ENCODE measurements around the gene DDX17. TPM values are rescaled to one million over a fixed set of nuclear protein-coding genes. Genes with fewer than 3 reads are reported as not detected.

DDX17 gene
- total and polyA plus RNA-seq, 2 of the 8 experiments (the other 6 are each of a cell fraction or from before 2014, with no cell fraction given) = 437 to 441 TPM

DNA sequence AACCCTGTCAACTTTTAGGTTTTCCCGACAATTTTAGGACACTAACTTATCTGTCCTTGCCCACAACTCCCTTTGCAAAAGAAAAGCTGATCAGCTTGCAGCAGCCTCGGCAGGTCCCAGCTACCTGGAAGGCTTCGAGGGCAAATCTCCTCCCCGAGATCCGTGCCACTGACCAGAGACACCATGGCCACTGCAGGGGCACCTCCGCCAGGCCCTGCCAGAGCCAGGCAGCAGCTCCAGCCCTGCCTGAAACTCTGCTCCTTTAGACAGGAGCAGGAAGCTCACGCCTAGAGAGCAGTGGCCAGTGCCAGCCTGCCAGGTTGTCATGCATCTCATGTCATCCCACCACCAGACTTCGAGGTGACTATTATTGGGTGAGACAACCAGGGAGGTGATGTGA is 72.2 kb downstream of the DDX17 start:
- no peak overlapping the region for H3K4me3 ChIP-seq (ENCODE audit: extremely low read depth in 1 of 4, insufficient read depth in 2 of 4, low read depth in 3 of 4, low read length in 4 of 4)
- H3K79me2 ChIP-seq (ENCODE audit: control insufficient read depth in 1 of 2, insufficient read depth in 2 of 2, low read length in 2 of 2) = no peaks in the 10 kb centered on the region
- no peaks in the 10 kb centered on the region for H3K9me3 ChIP-seq (ENCODE audit: insufficient read depth in 2 of 2, low read depth in 1 of 2, low read length in 1 of 2)
- H2AFZ ChIP-seq (ENCODE audit: low read length) = no peak overlapping the region
- H4K5ac ChIP-seq (ENCODE audit: insufficient read length, low read depth, low read length) = no peak overlapping the region
- no peak overlapping the region for H2BK5ac ChIP-seq (ENCODE audit: low read depth, low read length)
- H4K8ac ChIP-seq (ENCODE audit: extremely low read depth, insufficient read depth, low read length) = no peak overlapping the region
- POLR2A ChIA-PET (ENCODE audit: partially characterized antibody) = interaction anchor here (0.9 to 1.9 kb wide), 7 partner anchors 26 to 83 kb away, joined by 3 to 5 read pairs (median 4); no protein-coding TSS in a partner anchor
- no peaks in the 10 kb centered on the region for H3K36me3 ChIP-seq (ENCODE audit: control insufficient read depth in 2 of 4, insufficient read depth in 4 of 4, low read length in 3 of 4)
- no peak overlapping the region for H2BK20ac ChIP-seq (ENCODE audit: low read length)
- H2BK120ac ChIP-seq (replicated peaks; ENCODE audit: low read depth, low read length) = no peak overlapping the region
- H3K56ac ChIP-seq (replicated peaks; ENCODE audit: insufficient read length, low read depth, low read length) = no peak overlapping the region
- no peak overlapping the region for H3K4me2 ChIP-seq (ENCODE audit: insufficient read depth in 1 of 2, low read depth in 2 of 2, low read length in 2 of 2)
- WGBS, 2 experiments (ENCODE audit: extremely low coverage in 1 of 2, insufficient coverage in 1 of 2, insufficient read length in 1 of 2, insufficient replicate concordance in 2 of 2, low coverage in 1 of 2, low lambda C conversion rate in 2 of 2, missing lambda C conversion rate in 1 of 2) = 95% methylated on average over 8 of the region's 8 CpGs; no CpG with 5 or more reads in 1 of the 2 experiments
- no peak overlapping the region for H3K4ac ChIP-seq (replicated peaks; ENCODE audit: insufficient read length, low read depth, low read length)
- no peak overlapping the region for H2AK5ac ChIP-seq (ENCODE audit: low read depth, low read length)
- H3K9ac ChIP-seq (replicated peaks in 1 of 4; ENCODE audit: extremely low read depth in 1 of 4, low read depth in 3 of 4, low read length in 3 of 4) = no peak overlapping the region
- H2BK12ac ChIP-seq (ENCODE audit: low read depth, low read length) = 0 out of 2 replicates have a peak overlapping the region, but pooled peaks have one; percentile 27
- no peak for FAIRE-seq
- peak overlapping the region; percentile 48; the same call in 1 of the 2 replicates for H3K18ac ChIP-seq (ENCODE audit: extremely low read depth, low read length)
- CTCF ChIA-PET (ENCODE audit: partially characterized antibody) = interaction anchor here (1.0 to 7.9 kb wide), 13 partner anchors 10 to 172 kb away, joined by 3 to 78 read pairs (median 4); no protein-coding TSS in a partner anchor
- H3K23ac ChIP-seq (ENCODE audit: insufficient read length) = no peak overlapping the region
- no peaks in the 10 kb centered on the region; the same call in 1 of the 2 replicates for H3K79me1 ChIP-seq (ENCODE audit: low read depth, low read length)
- peaks cover 0 to 5% (median 0%) of the 10 kb centered on the region in 4 experiments; a peak in 4 of 7 replicates for H3K4me1 ChIP-seq (replicated peaks in 1 of 4; ENCODE audit: control insufficient read depth in 3 of 4, insufficient read depth in 4 of 4, low read length in 3 of 4)
- no peak overlapping the region for H3K27ac ChIP-seq (ENCODE audit: low read depth, low read length)
- no peak overlapping the region for H3K14ac ChIP-seq (ENCODE audit: insufficient read length)
- H3K23me2 ChIP-seq (ENCODE audit: low read depth, low read length) = no peaks in the 10 kb centered on the region
- no peaks in the 10 kb centered on the region for H3K27me3 ChIP-seq (replicated peaks in 1 of 4; ENCODE audit: control insufficient read depth in 3 of 4, extremely low read depth in 1 of 4, insufficient read depth in 3 of 4, low read length in 3 of 4)
- no peak overlapping the region for H2BK15ac ChIP-seq (ENCODE audit: low read length)
- no peak for DNase-seq (ENCODE audit: low read depth in 1 of 2, low spot score in 2 of 2)
- no peak overlapping the region for H4K91ac ChIP-seq (replicated peaks; ENCODE audit: insufficient read length, low read length)
- H4K20me1 ChIP-seq (replicated peaks in 1 of 2; ENCODE audit: control insufficient read depth in 1 of 2, insufficient read depth in 2 of 2, low read length in 2 of 2) = no peaks in the 10 kb centered on the region
- TF ChIP-seq SUZ12 (IDR thresholded peaks at IDR 0.05; ENCODE audit: low read length) (no peak), PHF8 (conservative IDR thresholded peaks at IDR 0.05; ENCODE audit: low read depth, low read length) (no peak), ASH2L (IDR thresholded peaks at IDR 0.05; ENCODE audit: low read length) (no peak), JUND (IDR thresholded peaks at IDR 0.05; ENCODE audit: low read length) (no peak)
